ENCODE data around the gene GMFB.
"Not testable (repeated sequence)": the region's sequence is repeated elsewhere in the genome, so short reads cannot be mapped to it uniquely, and the experiment has no call there.

The GMFB gene

GRCh38 chr14:54457609-54457996, 31.2 kb downstream of the GMFB start:
- no peak for DNase-seq

GRCh38 chr14:54456820-54457608, 31.8 kb downstream of the GMFB start:
- DNase-seq: not testable (repeated sequence)

- DNase-seq: no peak
Observed at GRCh38 chr14:54455363-54455762, 33.4 kb downstream of the GMFB start.

- DNase-seq: not testable (repeated sequence)
Observed at GRCh38 chr14:54453990-54454389, 34.8 kb downstream of the GMFB start.

GRCh38 chr14:54453252-54453651, 35.5 kb downstream of the GMFB start:
- DNase-seq: no peak

GRCh38 chr14:54451961-54452360, 36.8 kb downstream of the GMFB start:
- DNase-seq: no peak

GRCh38 chr14:54451121-54451601, 37.6 kb downstream of the GMFB start:
- no peak for DNase-seq

GRCh38 chr14:54450535-54450934, 38.2 kb downstream of the GMFB start:
- DNase-seq: no peak

- no peak for DNase-seq
Observed at GRCh38 chr14:54447231-54447692, 41.5 kb downstream of the GMFB start.

GRCh38 chr14:54446161-54446693, 42.6 kb downstream of the GMFB start:
- no peak for DNase-seq

- no peak for DNase-seq
Observed at GRCh38 chr14:54444681-54445080, 44.1 kb downstream of the GMFB start.

GRCh38 chr14:54443981-54444380, 44.8 kb downstream of the GMFB start:
- no peak for DNase-seq

- DNase-seq: not testable (repeated sequence)
Observed at GRCh38 chr14:54442961-54443360, 45.8 kb downstream of the GMFB start.

- DNase-seq: peak; percentile 93
Observed at GRCh38 chr14:54440873-54441868, 47.6 kb downstream of the GMFB start, which contains the start of gene CNIH1. TSS of gene CNIH1 (minus strand) at chr14:54441374. CDS start at chr14:54441327, 47 bp downstream.

GRCh38 chr14:54440476-54440872, 48.3 kb downstream of the GMFB start:
- no peak for DNase-seq

GRCh38 chr14:54440037-54440436, 48.7 kb downstream of the GMFB start:
- no peak for DNase-seq

GRCh38 chr14:54438703-54439102, 50.1 kb downstream of the GMFB start:
- no peak for DNase-seq

GRCh38 chr14:54437954-54438353, 50.8 kb downstream of the GMFB start:
- not testable (repeated sequence) for DNase-seq

GRCh38 chr14:54435500-54435981, 53.2 kb downstream of the GMFB start:
- DNase-seq: peak; percentile 11

- DNase-seq: no peak
Observed at GRCh38 chr14:54428527-54428926, 60.3 kb downstream of the GMFB start.

GRCh38 chr14:54427871-54428270, 60.9 kb downstream of the GMFB start:
- DNase-seq: no peak

- no peak for DNase-seq
Observed at GRCh38 chr14:54425537-54426274, 63.1 kb downstream of the GMFB start.
